ENCODE data around the gene SULT4A1. TPM values are rescaled to one million over a fixed set of nuclear protein-coding genes. Genes with fewer than 3 reads are reported as not detected.
A peak's percentile ranks its signal among the peaks of the same experiment; 100 is the strongest.

The SULT4A1 gene
- total and polyA plus RNA-seq, 2 experiments from 2014 or later: 4.7 to 5.2 TPM

DNA sequence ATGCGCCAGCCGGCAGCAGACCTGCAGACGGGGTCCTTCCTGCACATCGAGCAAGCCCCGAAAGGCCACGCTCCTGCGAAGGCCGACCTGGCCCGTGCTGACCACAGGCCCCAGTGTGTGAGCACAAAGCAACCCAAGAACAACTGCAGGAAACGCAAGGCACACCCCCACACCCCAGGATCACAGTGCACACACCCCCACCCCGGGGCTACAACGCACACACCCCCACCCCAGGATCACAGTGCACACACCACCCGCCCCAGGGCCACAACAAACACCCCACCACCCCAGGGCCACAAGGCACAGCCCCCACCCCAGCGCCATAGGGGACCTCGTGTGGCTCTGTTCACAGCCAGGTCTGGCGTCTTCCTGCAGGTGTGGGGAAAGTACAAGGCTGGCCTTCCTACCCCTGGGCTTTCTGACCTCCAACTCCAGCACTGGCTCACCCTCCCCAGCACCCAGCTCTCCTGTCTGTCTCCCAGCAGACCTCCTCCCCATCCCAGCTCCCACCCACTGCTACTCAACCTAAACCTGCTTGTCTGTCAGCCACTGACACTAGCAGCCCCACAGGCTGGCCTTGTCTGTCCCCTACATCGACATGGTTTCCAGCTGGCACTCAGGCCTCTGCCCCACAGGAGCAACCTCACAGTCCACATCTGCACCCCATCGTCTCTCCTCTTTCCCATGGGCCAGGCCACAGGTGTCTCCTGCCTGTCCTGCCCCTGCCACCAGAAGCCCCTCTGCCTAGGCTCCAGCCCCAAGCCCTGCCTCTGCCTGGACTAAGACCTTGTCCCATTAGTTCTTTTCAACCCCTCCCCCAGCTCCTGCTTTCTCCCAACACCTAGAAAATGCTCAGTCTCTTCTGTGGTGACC, 29.7 kb downstream of the SULT4A1 start:
- DNase-seq (ENCODE audit: low spot score) (no peak), ATAC-seq (no peak)
- Mint-ChIP-seq H3K27me3 (ENCODE audit: insufficient read depth, low read depth, poor library complexity) (peaks cover 18% of the 10 kb centered on the region), H3K9me3 (no peaks in the 10 kb centered on the region; the same call in 2 of the 3 replicates), H3K4me1 (peaks cover 16% of the 10 kb centered on the region), H3K4me3 (no peak overlapping the region), H3K36me3 (ENCODE audit: low read depth) (peaks cover 9% of the 10 kb centered on the region; the same call in 1 of the 3 replicates), H3K27ac (peak overlapping the region; percentile 72; the same call in 1 of the 2 replicates)
- no peaks in the 10 kb centered on the region for H3K9me2 ChIP-seq (ENCODE audit: insufficient read depth)
- no peaks in the 10 kb centered on the region for H3F3A ChIP-seq (replicated peaks; ENCODE audit: low read depth)
- H4K20me1 ChIP-seq (replicated peaks; ENCODE audit: insufficient read depth): peaks cover 3% of the 10 kb centered on the region; the same call in 1 of the 2 replicates
- no peak overlapping the region for H3K4me2 ChIP-seq
- no peak for TF ChIP-seq EZH2 (IDR thresholded peaks at IDR 0.05; ENCODE audit: low read depth, unreplicated experiment)
- TF ChIP-seq, protein P1, sequence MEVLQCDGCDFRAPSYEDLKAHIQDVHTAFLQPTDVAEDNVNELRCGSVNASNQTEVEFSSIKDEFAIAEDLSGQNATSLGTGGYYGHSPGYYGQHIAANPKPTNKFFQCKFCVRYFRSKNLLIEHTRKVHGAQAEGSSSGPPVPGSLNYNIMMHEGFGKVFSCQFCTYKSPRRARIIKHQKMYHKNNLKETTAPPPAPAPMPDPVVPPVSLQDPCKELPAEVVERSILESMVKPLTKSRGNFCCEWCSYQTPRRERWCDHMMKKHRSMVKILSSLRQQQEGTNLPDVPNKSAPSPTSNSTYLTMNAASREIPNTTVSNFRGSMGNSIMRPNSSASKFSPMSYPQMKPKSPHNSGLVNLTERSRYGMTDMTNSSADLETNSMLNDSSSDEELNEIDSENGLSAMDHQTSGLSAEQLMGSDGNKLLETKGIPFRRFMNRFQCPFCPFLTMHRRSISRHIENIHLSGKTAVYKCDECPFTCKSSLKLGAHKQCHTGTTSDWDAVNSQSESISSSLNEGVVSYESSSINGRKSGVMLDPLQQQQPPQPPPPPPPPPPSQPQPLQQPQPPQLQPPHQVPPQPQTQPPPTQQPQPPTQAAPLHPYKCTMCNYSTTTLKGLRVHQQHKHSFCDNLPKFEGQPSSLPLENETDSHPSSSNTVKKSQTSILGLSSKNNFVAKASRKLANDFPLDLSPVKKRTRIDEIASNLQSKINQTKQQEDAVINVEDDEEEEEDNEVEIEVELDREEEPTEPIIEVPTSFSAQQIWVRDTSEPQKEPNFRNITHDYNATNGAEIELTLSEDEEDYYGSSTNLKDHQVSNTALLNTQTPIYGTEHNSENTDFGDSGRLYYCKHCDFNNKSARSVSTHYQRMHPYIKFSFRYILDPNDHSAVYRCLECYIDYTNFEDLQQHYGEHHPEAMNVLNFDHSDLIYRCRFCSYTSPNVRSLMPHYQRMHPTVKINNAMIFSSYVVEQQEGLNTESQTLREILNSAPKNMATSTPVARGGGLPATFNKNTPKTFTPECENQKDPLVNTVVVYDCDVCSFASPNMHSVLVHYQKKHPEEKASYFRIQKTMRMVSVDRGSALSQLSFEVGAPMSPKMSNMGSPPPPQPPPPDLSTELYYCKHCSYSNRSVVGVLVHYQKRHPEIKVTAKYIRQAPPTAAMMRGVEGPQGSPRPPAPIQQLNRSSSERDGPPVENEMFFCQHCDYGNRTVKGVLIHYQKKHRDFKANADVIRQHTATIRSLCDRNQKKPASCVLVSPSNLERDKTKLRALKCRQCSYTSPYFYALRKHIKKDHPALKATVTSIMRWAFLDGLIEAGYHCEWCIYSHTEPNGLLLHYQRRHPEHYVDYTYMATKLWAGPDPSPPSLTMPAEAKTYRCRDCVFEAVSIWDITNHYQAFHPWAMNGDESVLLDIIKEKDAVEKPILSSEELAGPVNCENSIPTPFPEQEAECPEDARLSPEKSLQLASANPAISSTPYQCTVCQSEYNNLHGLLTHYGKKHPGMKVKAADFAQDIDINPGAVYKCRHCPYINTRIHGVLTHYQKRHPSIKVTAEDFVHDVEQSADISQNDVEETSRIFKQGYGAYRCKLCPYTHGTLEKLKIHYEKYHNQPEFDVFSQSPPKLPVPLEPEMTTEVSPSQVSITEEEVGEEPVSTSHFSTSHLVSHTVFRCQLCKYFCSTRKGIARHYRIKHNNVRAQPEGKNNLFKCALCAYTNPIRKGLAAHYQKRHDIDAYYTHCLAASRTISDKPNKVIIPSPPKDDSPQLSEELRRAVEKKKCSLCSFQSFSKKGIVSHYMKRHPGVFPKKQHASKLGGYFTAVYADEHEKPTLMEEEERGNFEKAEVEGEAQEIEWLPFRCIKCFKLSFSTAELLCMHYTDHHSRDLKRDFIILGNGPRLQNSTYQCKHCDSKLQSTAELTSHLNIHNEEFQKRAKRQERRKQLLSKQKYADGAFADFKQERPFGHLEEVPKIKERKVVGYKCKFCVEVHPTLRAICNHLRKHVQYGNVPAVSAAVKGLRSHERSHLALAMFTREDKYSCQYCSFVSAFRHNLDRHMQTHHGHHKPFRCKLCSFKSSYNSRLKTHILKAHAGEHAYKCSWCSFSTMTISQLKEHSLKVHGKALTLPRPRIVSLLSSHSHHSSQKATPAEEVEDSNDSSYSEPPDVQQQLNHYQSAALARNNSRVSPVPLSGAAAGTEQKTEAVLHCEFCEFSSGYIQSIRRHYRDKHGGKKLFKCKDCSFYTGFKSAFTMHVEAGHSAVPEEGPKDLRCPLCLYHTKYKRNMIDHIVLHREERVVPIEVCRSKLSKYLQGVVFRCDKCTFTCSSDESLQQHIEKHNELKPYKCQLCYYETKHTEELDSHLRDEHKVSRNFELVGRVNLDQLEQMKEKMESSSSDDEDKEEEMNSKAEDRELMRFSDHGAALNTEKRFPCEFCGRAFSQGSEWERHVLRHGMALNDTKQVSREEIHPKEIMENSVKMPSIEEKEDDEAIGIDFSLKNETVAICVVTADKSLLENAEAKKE (CRISPR knock-in tag; IDR thresholded peaks at IDR 0.05): no peak
- TF ChIP-seq, protein P2, sequence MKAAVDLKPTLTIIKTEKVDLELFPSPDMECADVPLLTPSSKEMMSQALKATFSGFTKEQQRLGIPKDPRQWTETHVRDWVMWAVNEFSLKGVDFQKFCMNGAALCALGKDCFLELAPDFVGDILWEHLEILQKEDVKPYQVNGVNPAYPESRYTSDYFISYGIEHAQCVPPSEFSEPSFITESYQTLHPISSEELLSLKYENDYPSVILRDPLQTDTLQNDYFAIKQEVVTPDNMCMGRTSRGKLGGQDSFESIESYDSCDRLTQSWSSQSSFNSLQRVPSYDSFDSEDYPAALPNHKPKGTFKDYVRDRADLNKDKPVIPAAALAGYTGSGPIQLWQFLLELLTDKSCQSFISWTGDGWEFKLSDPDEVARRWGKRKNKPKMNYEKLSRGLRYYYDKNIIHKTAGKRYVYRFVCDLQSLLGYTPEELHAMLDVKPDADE (IDR thresholded peaks at IDR 0.05): no peak
- TF ChIP-seq, protein P3, sequence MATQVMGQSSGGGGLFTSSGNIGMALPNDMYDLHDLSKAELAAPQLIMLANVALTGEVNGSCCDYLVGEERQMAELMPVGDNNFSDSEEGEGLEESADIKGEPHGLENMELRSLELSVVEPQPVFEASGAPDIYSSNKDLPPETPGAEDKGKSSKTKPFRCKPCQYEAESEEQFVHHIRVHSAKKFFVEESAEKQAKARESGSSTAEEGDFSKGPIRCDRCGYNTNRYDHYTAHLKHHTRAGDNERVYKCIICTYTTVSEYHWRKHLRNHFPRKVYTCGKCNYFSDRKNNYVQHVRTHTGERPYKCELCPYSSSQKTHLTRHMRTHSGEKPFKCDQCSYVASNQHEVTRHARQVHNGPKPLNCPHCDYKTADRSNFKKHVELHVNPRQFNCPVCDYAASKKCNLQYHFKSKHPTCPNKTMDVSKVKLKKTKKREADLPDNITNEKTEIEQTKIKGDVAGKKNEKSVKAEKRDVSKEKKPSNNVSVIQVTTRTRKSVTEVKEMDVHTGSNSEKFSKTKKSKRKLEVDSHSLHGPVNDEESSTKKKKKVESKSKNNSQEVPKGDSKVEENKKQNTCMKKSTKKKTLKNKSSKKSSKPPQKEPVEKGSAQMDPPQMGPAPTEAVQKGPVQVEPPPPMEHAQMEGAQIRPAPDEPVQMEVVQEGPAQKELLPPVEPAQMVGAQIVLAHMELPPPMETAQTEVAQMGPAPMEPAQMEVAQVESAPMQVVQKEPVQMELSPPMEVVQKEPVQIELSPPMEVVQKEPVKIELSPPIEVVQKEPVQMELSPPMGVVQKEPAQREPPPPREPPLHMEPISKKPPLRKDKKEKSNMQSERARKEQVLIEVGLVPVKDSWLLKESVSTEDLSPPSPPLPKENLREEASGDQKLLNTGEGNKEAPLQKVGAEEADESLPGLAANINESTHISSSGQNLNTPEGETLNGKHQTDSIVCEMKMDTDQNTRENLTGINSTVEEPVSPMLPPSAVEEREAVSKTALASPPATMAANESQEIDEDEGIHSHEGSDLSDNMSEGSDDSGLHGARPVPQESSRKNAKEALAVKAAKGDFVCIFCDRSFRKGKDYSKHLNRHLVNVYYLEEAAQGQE (IDR thresholded peaks at IDR 0.05; ENCODE audit: unreplicated experiment): no peak
- no peak for TF ChIP-seq POLR2AphosphoS5 (IDR thresholded peaks at IDR 0.05; ENCODE audit: low read depth)
- no peak for TF ChIP-seq STAT1 (IDR thresholded peaks at IDR 0.05; ENCODE audit: unreplicated experiment)
- no peak for TF ChIP-seq ZNF114 (CRISPR knock-in tag; IDR thresholded peaks at IDR 0.05)
- no peak overlapping the region for H2AFZ ChIP-seq
- no peaks in the 10 kb centered on the region for H3K36me3 ChIP-seq (ENCODE audit: insufficient read depth)
- H3K27ac ChIP-seq (ENCODE audit: low read depth): no peak overlapping the region
- H3K79me2 ChIP-seq (replicated peaks; ENCODE audit: insufficient read depth): peaks cover 4% of the 10 kb centered on the region; the same call in 1 of the 2 replicates
- no peaks in the 10 kb centered on the region for H3K27me3 ChIP-seq (ENCODE audit: insufficient read depth)
- no peaks in the 10 kb centered on the region; the same call in 1 of the 2 replicates for H3K4me1 ChIP-seq (ENCODE audit: insufficient read depth)
- H3K4me3 ChIP-seq: no peak overlapping the region

All from GM23338 (cell line).